Stomach smooth muscle (tissue), 2 donors: ENCODE results near the gene KIR2DL1.
"Not testable (repeated sequence)": the region's sequence is repeated elsewhere in the genome, so short reads cannot be mapped to it uniquely, and the experiment has no call there.

Experiments used
- H3K27ac ChIP-seq: one replicate; pipeline ENCODE4 v1.7.0; 2013; ENCODE audit warnings: mild to moderate bottlenecking, low read length, inconsistent platforms
- H3K27me3 ChIP-seq, 2 donors: one replicate each; pipeline ENCODE4 v1.7.0; 2013; ENCODE audit warnings: low read length in 2 of 2; ENCODE audit not compliant: insufficient read depth in 2 of 2, control insufficient read depth in 1 of 2
- H3K36me3 ChIP-seq, 2 donors: one replicate each; pipeline ENCODE4 v1.7.0; 2013; ENCODE audit warnings: low read length in 2 of 2; ENCODE audit not compliant: control insufficient read depth in 2 of 2, insufficient read depth in 2 of 2
- H3K4me1 ChIP-seq: one replicate; pipeline ENCODE4 v1.7.0; 2013; ENCODE audit warnings: low read length; ENCODE audit not compliant: control insufficient read depth, insufficient read depth
- H3K4me3 ChIP-seq, 2 donors: one replicate each; pipeline ENCODE4 v1.7.0; 2013; ENCODE audit warnings: low read length in 2 of 2
- H3K9ac ChIP-seq, 2 donors: one replicate each; pipeline ENCODE4 v1.7.0; 2013; ENCODE audit warnings: low read length in 2 of 2, mild to moderate bottlenecking in 1 of 2
- H3K9me3 ChIP-seq, 2 donors: one replicate each; pipeline ENCODE4 v1.7.0; 2013; ENCODE audit warnings: low read length in 2 of 2; ENCODE audit not compliant: control insufficient read depth in 2 of 2
- donor health status: healthy.
- donor health status: Pancreatic carcinoma.

KIR2DL1 gene

GRCh38 chr19:54824416-54824815 lies 54.8 kb downstream of the KIR2DL1 start:
- not testable (repeated sequence) for H3K4me3 ChIP-seq, H3K9me3 ChIP-seq, H3K27ac ChIP-seq, H3K4me1 ChIP-seq, H3K27me3 ChIP-seq, H3K9ac ChIP-seq, H3K36me3 ChIP-seq

- not testable (repeated sequence) for H3K27me3 ChIP-seq, H3K27ac ChIP-seq, H3K36me3 ChIP-seq, H3K9ac ChIP-seq, H3K9me3 ChIP-seq, H3K4me1 ChIP-seq, H3K4me3 ChIP-seq
Measured at GRCh38 chr19:54825326-54825725, 55.7 kb downstream of the KIR2DL1 start.

- not testable (repeated sequence) for H3K27ac ChIP-seq, H3K9ac ChIP-seq, H3K4me3 ChIP-seq, H3K9me3 ChIP-seq, H3K27me3 ChIP-seq, H3K4me1 ChIP-seq, H3K36me3 ChIP-seq
Measured at GRCh38 chr19:54828064-54828463, 58.5 kb downstream of the KIR2DL1 start.

- not testable (repeated sequence) for H3K9ac ChIP-seq, H3K36me3 ChIP-seq, H3K27ac ChIP-seq, H3K9me3 ChIP-seq, H3K4me3 ChIP-seq, H3K27me3 ChIP-seq, H3K4me1 ChIP-seq
Measured at GRCh38 chr19:54832496-54832895, 62.9 kb downstream of the KIR2DL1 start, which contains the start of gene KIR2DS4. Gene KIR2DS4 (plus strand): TSS chr19:54832676.
